WTC11 (cell line): Measurements from ENCODE around the gene METTL23.

Source experiments
- CREM ChIP-seq: sonication (generic); formaldehyde crosslinking; IDR thresholded peaks from 2 replicates; pipeline ENCODE4 v1.8.1; 2022; ENCODE audit warnings: mild to moderate bottlenecking, missing genetic modification reagents, moderate library complexity
- CTCF ChIP-seq: fragments of 200-600 bp; IDR thresholded peaks from 2 replicates; pipeline ENCODE4 v1.8.0; 2022; ENCODE audit warnings: antibody characterized with exemption
- ELF4 ChIP-seq: sonication (generic); formaldehyde crosslinking; IDR thresholded peaks from 2 replicates; pipeline ENCODE4 v1.8.1; 2022; ENCODE audit warnings: low read depth, mild to moderate bottlenecking, moderate library complexity, missing genetic modification reagents
- FOXJ3 ChIP-seq: sonication (generic); formaldehyde crosslinking; IDR thresholded peaks from 2 replicates; pipeline ENCODE4 v1.9.0; 2021; ENCODE audit warnings: missing genetic modification reagents, mild to moderate bottlenecking, borderline replicate concordance
- HMGXB4 ChIP-seq: sonication (generic); formaldehyde crosslinking; IDR thresholded peaks from 2 replicates; pipeline ENCODE4 v1.8.1; 2023; ENCODE audit warnings: mild to moderate bottlenecking, moderate library complexity, missing genetic modification reagents
- IRF2 ChIP-seq: sonication (generic); formaldehyde crosslinking; IDR thresholded peaks from 2 replicates; pipeline ENCODE4 v1.8.0; 2022; ENCODE audit warnings: low read depth, missing genetic modification reagents, borderline replicate concordance
- JUN ChIP-seq: sonication (generic); formaldehyde crosslinking; IDR thresholded peaks from 2 replicates; pipeline ENCODE4 v1.8.0; 2023; ENCODE audit warnings: mild to moderate bottlenecking, missing genetic modification reagents
- MXD4 ChIP-seq: fragments of 250-450 bp; sonication (Bioruptor Pico); IDR thresholded peaks from 2 replicates; pipeline ENCODE4 v1.8.0; 2021; ENCODE audit warnings: mild to moderate bottlenecking, moderate library complexity, borderline replicate concordance
- NR1H2 ChIP-seq: sonication (generic); formaldehyde crosslinking; IDR thresholded peaks from 2 replicates; pipeline ENCODE4 v1.9.0; 2021; ENCODE audit warnings: mild to moderate bottlenecking, moderate library complexity, missing genetic modification reagents
- PRRX2 ChIP-seq: fragments of 250-450 bp; sonication (Bioruptor Pico); IDR thresholded peaks from 2 replicates; pipeline ENCODE4 v1.8.0; 2021; ENCODE audit warnings: mild to moderate bottlenecking
- USF1 ChIP-seq: sonication (generic); formaldehyde crosslinking; IDR thresholded peaks from 2 replicates; pipeline ENCODE4 v1.8.0; 2022; ENCODE audit warnings: mild to moderate bottlenecking, missing genetic modification reagents
- ZBTB21 ChIP-seq: sonication (generic); formaldehyde crosslinking; IDR thresholded peaks from 2 replicates; pipeline ENCODE4 v1.8.1; 2023; ENCODE audit warnings: mild to moderate bottlenecking, missing genetic modification reagents, borderline replicate concordance
- ZNF138 ChIP-seq: sonication (generic); formaldehyde crosslinking; conservative IDR thresholded peaks from 2 replicates; pipeline ENCODE4 v1.8.1; 2022; ENCODE audit warnings: mild to moderate bottlenecking, moderate library complexity, missing genetic modification reagents

- TF ChIP-seq ZBTB21 (CRISPR knock-in tag) = no peak
- TF ChIP-seq JUN (CRISPR knock-in tag) = no peak
- TF ChIP-seq CTCF = no peak
- TF ChIP-seq MXD4 (CRISPR knock-in tag) = no peak
- no peak for TF ChIP-seq ZNF138
- TF ChIP-seq HMGXB4 (CRISPR knock-in tag) = no peak
- no peak for TF ChIP-seq USF1
- TF ChIP-seq NR1H2 (CRISPR knock-in tag) = no peak
- TF ChIP-seq FOXJ3 (CRISPR knock-in tag) = no peak
- TF ChIP-seq PRRX2 (CRISPR knock-in tag) = no peak
- TF ChIP-seq ELF4 (CRISPR knock-in tag) = no peak
- TF ChIP-seq CREM = no peak
- TF ChIP-seq IRF2 (CRISPR knock-in tag) = no peak
Observed at GRCh38 chr17:76697702-76698465, 28.8 kb upstream of the METTL23 start.
